ENCODE measurements around the gene TMEM263. TPM values are rescaled to one million over a fixed set of nuclear protein-coding genes. Genes with fewer than 3 reads are reported as not detected.
"Not testable (repeated sequence)": the region's sequence is repeated elsewhere in the genome, so short reads cannot be mapped to it uniquely, and the experiment has no call there.

Gene TMEM263
- total RNA-seq, 2 experiments from 2014 or later: 33.2 to 33.4 TPM

GRCh38 chr12:106986625-106987389, 31.1 kb downstream of the TMEM263 start, which contains the start of gene MTERF2:
TSS of gene MTERF2 (minus strand) at chr12:106987146. CDS start at chr12:106978714, 8,432 bp downstream.
- peak; percentile 94 for ATAC-seq (ENCODE audit: poor library complexity)
- Mint-ChIP-seq H3K9me3 (no peaks in the 10 kb centered on the region), H3K27me3 (no peaks in the 10 kb centered on the region), H3K36me3 (ENCODE audit: low read depth) (peaks cover 13% of the 10 kb centered on the region), H3K4me3 (peak within 1 kb of the TSS; percentile 97), H3K27ac (peak within 1 kb of the TSS; percentile 78), H3K4me1 (ENCODE audit: low read depth) (peaks cover 50% of the 10 kb centered on the region)
- Histone ChIP-seq H3K4me1 (ENCODE audit: insufficient read depth, low read length) (peaks cover 27% of the 10 kb centered on the region), H3K27me3 (ENCODE audit: control insufficient read depth in 1 of 2, insufficient read depth in 2 of 2, low read length in 2 of 2) (no peaks in the 10 kb centered on the region), H3K36me3 (ENCODE audit: insufficient read depth, low read length) (no peaks in the 10 kb centered on the region), H3K27ac (ENCODE audit: low read depth in 1 of 2, low read length in 2 of 2) (peak within 1 kb of the TSS in 1 of 2 donors; percentile 41), H3K9me3 (ENCODE audit: control insufficient read depth in 1 of 2, insufficient read depth in 1 of 2, low read length in 2 of 2) (no peaks in the 10 kb centered on the region), H3K4me3 (ENCODE audit: low read length) (peak within 1 kb of the TSS; percentile 87)
- peak; percentile 61 to 91 (median 71) for DNase-seq
- ChIA-PET POLR2A (interaction anchor here (0.5 to 2.8 kb wide), 7 partner anchors 29 to 685 kb away, joined by 3 to 26 read pairs (median 3); partner anchors contain the start of gene TMEM263), CTCF (interaction anchor here (1.2 to 2.0 kb wide), 3 partner anchors 8 to 33 kb away, joined by 3 to 5 read pairs (median 3); partner anchors contain the start of gene TMEM263)
- no peak for TF ChIP-seq CTCF (IDR thresholded peaks at IDR 0.05)
- intact Hi-C loops (cut with DNase I, micrococcal nuclease): loop anchor here (1.0 to 10.0 kb wide), 3 partner anchors 30 to 768 kb away; no protein-coding TSS in a partner anchor

- DNase-seq: no peak
- Histone ChIP-seq H3K4me1 (ENCODE audit: insufficient read depth, low read length) (peaks cover 27% of the 10 kb centered on the region), H3K27ac (ENCODE audit: low read depth in 1 of 2, low read length in 2 of 2) (no peak overlapping the region), H3K9me3 (ENCODE audit: control insufficient read depth in 1 of 2, insufficient read depth in 1 of 2, low read length in 2 of 2) (no peaks in the 10 kb centered on the region), H3K4me3 (ENCODE audit: low read length) (no peak overlapping the region), H3K27me3 (ENCODE audit: control insufficient read depth in 1 of 2, insufficient read depth in 2 of 2, low read length in 2 of 2) (no peaks in the 10 kb centered on the region), H3K36me3 (ENCODE audit: insufficient read depth, low read length) (no peaks in the 10 kb centered on the region)
- H3K9me3 Mint-ChIP-seq: no peaks in the 10 kb centered on the region
- peak overlapping the region; percentile 97 for H3K4me3 Mint-ChIP-seq
- H3K4me1 Mint-ChIP-seq (ENCODE audit: low read depth): peaks cover 47% of the 10 kb centered on the region
- ATAC-seq (ENCODE audit: poor library complexity): no peak
- intact Hi-C loops (cut with DNase I, micrococcal nuclease): loop anchor here (1.0 to 10.0 kb wide), 3 partner anchors 31 to 767 kb away; no protein-coding TSS in a partner anchor
- CTCF ChIA-PET: interaction anchor here (0.9 to 1.2 kb wide), 3 partner anchors 9 to 117 kb away, joined by 3 to 4 read pairs (median 4); no protein-coding TSS in a partner anchor
- POLR2A ChIA-PET: interaction anchor here (0.5 to 2.8 kb wide), 3 partner anchors 32 to 40 kb away, joined by 4 to 26 read pairs (median 4); partner anchors contain the start of gene TMEM263
- TF ChIP-seq CTCF (IDR thresholded peaks at IDR 0.05): no peak
- peaks cover 13% of the 10 kb centered on the region for H3K36me3 Mint-ChIP-seq (ENCODE audit: low read depth)
- peak overlapping the region; percentile 78 for H3K27ac Mint-ChIP-seq
- H3K27me3 Mint-ChIP-seq: no peaks in the 10 kb centered on the region
These were observed 32.1 kb downstream of the TMEM263 start for GRCh38 chr12:106987846-106988245.

GRCh38 chr12:106994579-106995220, 39.0 kb downstream of the TMEM263 start:
- Mint-ChIP-seq H3K27ac (no peak overlapping the region), H3K36me3 (ENCODE audit: low read depth) (peaks cover 60% of the 10 kb centered on the region), H3K4me3 (no peak overlapping the region), H3K27me3 (no peaks in the 10 kb centered on the region), H3K4me1 (ENCODE audit: low read depth) (no peaks in the 10 kb centered on the region), H3K9me3 (no peaks in the 10 kb centered on the region)
- no peak for TF ChIP-seq CTCF (IDR thresholded peaks at IDR 0.05)
- Histone ChIP-seq H3K27ac (ENCODE audit: low read depth in 1 of 2, low read length in 2 of 2) (no peak overlapping the region), H3K9me3 (ENCODE audit: control insufficient read depth in 1 of 2, insufficient read depth in 1 of 2, low read length in 2 of 2) (no peaks in the 10 kb centered on the region), H3K27me3 (ENCODE audit: control insufficient read depth in 1 of 2, insufficient read depth in 2 of 2, low read length in 2 of 2) (no peaks in the 10 kb centered on the region), H3K4me1 (ENCODE audit: insufficient read depth, low read length) (no peaks in the 10 kb centered on the region), H3K4me3 (ENCODE audit: low read length) (no peak overlapping the region), H3K36me3 (ENCODE audit: insufficient read depth, low read length) (peaks cover 13% of the 10 kb centered on the region)
- intact Hi-C loops (cut with DNase I, micrococcal nuclease): loop anchor here in 1 of 2 experiments (5.0 kb wide), 1 partner anchor 688 kb away; no protein-coding TSS in a partner anchor
- ChIA-PET POLR2A (no interaction called here), CTCF (interaction anchor here (0.5 kb wide), 1 partner anchor 26 kb away, joined by 3 read pairs; no protein-coding TSS in a partner anchor)
- DNase-seq (no peak), ATAC-seq (ENCODE audit: poor library complexity) (no peak)

GRCh38 chr12:106996102-106996501, 40.4 kb downstream of the TMEM263 start:
- peaks cover 21% of the 10 kb centered on the region for H3K36me3 ChIP-seq (ENCODE audit: insufficient read depth, low read length)
- intact Hi-C loops (cut with DNase I, micrococcal nuclease): loop anchor here in 1 of 2 experiments (5.0 kb wide), 1 partner anchor 686 kb away; no protein-coding TSS in a partner anchor
- H3K27ac Mint-ChIP-seq; H3K27me3 ChIP-seq (ENCODE audit: control insufficient read depth in 1 of 2, insufficient read depth in 2 of 2, low read length in 2 of 2); H3K4me3 ChIP-seq (ENCODE audit: low read length); H3K4me3 Mint-ChIP-seq; POLR2A ChIA-PET; H3K4me1 Mint-ChIP-seq (ENCODE audit: low read depth); H3K4me1 ChIP-seq (ENCODE audit: insufficient read depth, low read length); H3K27me3 Mint-ChIP-seq; ATAC-seq (ENCODE audit: poor library complexity); CTCF ChIA-PET; H3K27ac ChIP-seq (ENCODE audit: low read depth in 1 of 2, low read length in 2 of 2); H3K9me3 ChIP-seq (ENCODE audit: control insufficient read depth in 1 of 2, insufficient read depth in 1 of 2, low read length in 2 of 2); H3K9me3 Mint-ChIP-seq; DNase-seq: not testable (repeated sequence)
- peaks cover 72% of the 10 kb centered on the region for H3K36me3 Mint-ChIP-seq (ENCODE audit: low read depth)
